LNCaP clone FGC (cell line): Measurements from ENCODE around the gene SGIP1.
"Not testable (repeated sequence)": the region's sequence is repeated elsewhere in the genome, so short reads cannot be mapped to it uniquely, and the experiment has no call there.

Experiments
- DNase-seq: peaks from one replicate; pipeline ENCODE4 v3.0.0-alpha.2; 2011; ENCODE audit warnings: low read depth
- H3K4me3 ChIP-seq: 2 replicates; pipeline ENCODE4 v1.5.1; 2011; ENCODE audit warnings: mild to moderate bottlenecking, low read depth, low read length, control low read depth
- TF ChIP-seq, protein P1 (sequence below): IDR thresholded peaks from 2 replicates; pipeline ENCODE4 v1.5.1; 2012; ENCODE audit warnings: mild to moderate bottlenecking; ENCODE audit not compliant: control insufficient read depth, insufficient read depth; ENCODE audit errors: extremely low read depth

Gene SGIP1

DNA sequence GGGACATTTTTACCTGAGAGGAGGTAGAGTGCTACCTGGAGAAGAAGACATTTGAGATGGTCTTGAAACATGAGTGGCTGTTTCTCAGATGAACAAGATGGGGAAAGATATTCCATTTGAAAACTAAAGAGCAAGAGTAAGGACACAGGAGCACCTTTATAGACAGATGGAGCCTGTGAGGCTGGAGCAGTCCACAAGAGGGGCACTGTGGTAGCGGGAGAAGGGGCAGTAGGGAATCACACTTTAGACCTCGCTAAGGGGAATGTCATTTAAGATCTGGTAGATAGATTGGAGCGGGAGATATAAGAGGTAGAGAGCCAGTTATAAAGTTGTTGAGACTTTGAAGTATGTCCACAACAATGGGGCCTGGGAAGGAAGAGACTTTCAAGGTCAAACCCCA is 241.7 kb downstream of the SGIP1 start:
- TF ChIP-seq, protein P1, sequence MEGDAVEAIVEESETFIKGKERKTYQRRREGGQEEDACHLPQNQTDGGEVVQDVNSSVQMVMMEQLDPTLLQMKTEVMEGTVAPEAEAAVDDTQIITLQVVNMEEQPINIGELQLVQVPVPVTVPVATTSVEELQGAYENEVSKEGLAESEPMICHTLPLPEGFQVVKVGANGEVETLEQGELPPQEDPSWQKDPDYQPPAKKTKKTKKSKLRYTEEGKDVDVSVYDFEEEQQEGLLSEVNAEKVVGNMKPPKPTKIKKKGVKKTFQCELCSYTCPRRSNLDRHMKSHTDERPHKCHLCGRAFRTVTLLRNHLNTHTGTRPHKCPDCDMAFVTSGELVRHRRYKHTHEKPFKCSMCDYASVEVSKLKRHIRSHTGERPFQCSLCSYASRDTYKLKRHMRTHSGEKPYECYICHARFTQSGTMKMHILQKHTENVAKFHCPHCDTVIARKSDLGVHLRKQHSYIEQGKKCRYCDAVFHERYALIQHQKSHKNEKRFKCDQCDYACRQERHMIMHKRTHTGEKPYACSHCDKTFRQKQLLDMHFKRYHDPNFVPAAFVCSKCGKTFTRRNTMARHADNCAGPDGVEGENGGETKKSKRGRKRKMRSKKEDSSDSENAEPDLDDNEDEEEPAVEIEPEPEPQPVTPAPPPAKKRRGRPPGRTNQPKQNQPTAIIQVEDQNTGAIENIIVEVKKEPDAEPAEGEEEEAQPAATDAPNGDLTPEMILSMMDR: no peak
- no peak overlapping the region for H3K4me3 ChIP-seq
- no peak for DNase-seq

DNA sequence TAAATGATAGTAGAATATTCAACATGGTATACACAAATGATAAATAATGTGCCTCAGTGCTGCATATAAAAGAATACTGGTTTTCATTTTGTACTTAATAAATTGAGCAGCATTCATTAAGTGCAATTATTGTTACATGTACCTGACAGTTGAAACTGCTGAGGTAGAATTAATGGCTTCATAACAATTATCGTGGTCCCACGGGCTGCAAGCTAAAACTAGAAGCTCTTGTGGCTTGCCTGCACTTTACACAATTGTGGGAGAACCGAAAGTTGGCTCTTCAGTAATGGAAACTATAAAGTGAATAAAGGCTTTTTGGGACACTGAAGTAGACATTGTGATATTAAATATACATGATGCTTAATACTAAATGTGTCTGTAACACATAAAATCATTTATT is 243.9 kb downstream of the SGIP1 start:
- no peak overlapping the region for H3K4me3 ChIP-seq
- DNase-seq: no peak
- TF ChIP-seq, protein P1: no peak

DNA sequence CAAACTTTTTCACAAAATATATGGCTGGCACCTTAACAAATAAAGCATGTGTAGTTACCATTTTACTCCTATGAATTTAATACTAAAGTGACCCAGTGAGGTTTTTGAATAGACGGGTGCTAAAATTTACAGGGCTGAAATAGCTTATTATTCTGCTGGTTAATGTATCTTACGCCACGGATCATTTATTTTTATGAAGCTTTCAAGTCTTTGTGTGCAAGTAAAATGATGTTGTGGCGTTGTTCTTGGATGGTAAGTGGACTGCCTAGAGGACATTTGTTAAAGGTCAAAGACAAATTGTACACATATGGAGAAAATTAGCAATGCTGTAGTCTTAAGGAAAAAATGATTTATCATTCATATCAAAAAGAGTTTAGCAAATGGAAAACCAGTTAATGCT is 244.3 kb downstream of the SGIP1 start:
- H3K4me3 ChIP-seq: no peak overlapping the region

DNA sequence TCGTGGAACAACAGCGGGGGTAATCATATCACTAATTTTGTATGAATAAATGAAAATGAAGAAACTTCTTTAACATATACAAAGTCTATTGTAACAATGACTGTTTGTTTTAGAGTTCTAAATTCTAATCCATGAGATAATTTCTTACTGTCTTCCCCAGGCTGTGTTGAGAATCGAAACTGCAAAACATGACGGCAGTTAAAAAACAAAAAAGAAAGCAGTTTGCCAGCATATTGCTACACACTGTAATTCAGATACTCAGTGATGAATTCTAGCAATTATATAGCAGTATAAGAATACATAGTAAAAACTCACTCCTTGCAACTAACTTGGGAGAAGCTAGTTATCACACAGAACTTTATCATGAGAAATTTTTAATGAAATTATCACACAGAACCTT is 245.0 kb downstream of the SGIP1 start:
- TF ChIP-seq, protein P1: no peak
- DNase-seq: no peak
- no peak overlapping the region for H3K4me3 ChIP-seq

More for the DNA sequence above, 244.3 kb downstream of the SGIP1 start:
- TF ChIP-seq, protein P1: no peak
- no peak for DNase-seq

DNA sequence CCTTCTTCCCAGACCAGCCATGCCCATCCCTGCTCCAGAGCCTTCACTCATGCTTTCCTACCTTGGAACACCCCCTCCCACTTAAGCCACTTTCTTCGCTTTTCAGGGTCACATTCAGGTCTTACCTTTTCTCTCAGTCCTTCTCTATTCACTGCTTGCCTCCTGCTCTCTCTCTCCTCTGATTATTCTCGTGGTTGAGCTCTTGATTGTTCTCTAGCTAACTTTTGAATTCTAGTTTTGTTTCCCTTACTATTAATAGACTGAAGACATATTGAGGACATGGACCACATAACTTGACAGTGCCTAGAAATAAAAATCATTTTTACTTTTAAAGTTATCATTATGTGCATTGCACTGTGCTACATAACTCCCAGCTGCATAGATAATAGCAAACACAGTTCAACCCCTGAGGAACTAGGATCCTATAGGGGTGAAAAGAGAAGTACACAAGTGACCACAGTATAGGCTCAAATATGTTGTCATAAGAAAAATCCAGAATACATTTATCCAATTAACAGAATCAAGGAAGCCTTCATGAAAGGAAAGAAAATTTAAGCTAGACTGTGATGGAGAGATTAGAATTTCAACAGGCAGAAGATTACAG is 245.6 kb downstream of the SGIP1 start:
- TF ChIP-seq, protein P1: no peak
- H3K4me3 ChIP-seq: no peak overlapping the region
- no peak for DNase-seq

DNA sequence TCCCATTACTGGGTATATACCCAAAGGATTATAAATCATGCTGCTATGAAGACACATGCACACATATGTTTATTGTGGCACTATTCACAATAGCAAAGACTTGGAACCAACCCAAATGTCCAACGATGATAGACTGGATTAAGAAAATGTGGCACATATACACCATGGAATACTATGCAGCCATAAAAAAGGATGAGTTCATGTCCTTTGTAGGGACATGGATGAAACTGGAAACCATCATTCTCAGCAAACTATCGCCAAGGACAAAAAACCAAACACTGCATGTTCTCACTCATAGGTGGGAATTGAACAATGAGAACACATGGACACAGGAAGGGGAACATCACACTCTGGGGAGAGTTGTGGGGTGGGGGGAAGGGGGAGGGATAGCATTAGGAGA is 251.8 kb downstream of the SGIP1 start:
- not testable (repeated sequence) for H3K4me3 ChIP-seq, DNase-seq

DNA sequence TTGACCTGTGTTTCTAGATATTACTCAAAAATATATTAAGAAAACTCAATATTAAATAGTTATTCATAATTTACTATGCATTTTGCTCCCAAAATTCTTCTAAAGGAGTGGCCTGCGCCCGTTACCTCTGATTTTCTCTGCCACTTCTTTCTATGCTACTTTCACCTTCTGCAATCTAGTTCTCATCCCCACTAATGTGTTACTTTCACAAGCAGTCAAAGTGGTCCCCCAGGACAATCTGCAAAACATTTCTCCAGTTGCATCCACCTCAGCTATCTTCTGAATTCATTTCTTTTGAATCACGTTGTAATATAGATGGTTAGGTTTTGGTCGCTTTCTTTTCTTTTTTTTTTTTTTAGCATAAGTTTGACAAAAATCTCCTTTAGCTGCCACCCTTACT is 253.7 kb downstream of the SGIP1 start:
- no peak for DNase-seq
- TF ChIP-seq, protein P1: no peak
- H3K4me3 ChIP-seq: no peak overlapping the region
